Stomach (tissue), 4 donors: Measurements from ENCODE around the gene PALB2.
"Not testable (repeated sequence)": the region's sequence is repeated elsewhere in the genome, so short reads cannot be mapped to it uniquely, and the experiment has no call there.

Experiments used
- CTCF ChIP-seq, 7 experiments: fragments of 450-650 bp in 4 of 7; fragments of 200-600 bp in 3 of 7; sonication (generic) in 3 of 7; IDR thresholded peaks; one replicate each; pipeline ENCODE4 v1.5.1; 2016 to 2019; ENCODE audit warnings: antibody characterized with exemption in 7 of 7, control low read depth in 2 of 7, mild to moderate bottlenecking in 1 of 7
- EP300 ChIP-seq: sonication (generic); formaldehyde crosslinking; IDR thresholded peaks from one replicate; pipeline ENCODE4 v1.6.1; 2017; ENCODE audit warnings: antibody characterized with exemption
- POLR2AphosphoS5 ChIP-seq, 3 donors: sonication (generic); formaldehyde crosslinking; IDR thresholded peaks; one replicate each; pipeline ENCODE4 v1.6.1; 2016; ENCODE audit warnings: antibody characterized with exemption in 3 of 3

- TF ChIP-seq CTCF (IDR thresholded peaks at IDR 0.05); POLR2AphosphoS5 (IDR thresholded peaks at IDR 0.05); EP300: not testable (repeated sequence)
These were observed 57.8 kb downstream of the PALB2 start for GRCh38 chr16:23583271-23583670.
